SKM-1 (cell line): ENCODE data around the gene KLK8.

Source experiments
- DNase-seq: peaks from one replicate; lab custom pipeline; 2025; ENCODE audit not compliant: unreplicated experiment; lab: John Stamatoyannopoulos, UW

KLK8 gene

DNA sequence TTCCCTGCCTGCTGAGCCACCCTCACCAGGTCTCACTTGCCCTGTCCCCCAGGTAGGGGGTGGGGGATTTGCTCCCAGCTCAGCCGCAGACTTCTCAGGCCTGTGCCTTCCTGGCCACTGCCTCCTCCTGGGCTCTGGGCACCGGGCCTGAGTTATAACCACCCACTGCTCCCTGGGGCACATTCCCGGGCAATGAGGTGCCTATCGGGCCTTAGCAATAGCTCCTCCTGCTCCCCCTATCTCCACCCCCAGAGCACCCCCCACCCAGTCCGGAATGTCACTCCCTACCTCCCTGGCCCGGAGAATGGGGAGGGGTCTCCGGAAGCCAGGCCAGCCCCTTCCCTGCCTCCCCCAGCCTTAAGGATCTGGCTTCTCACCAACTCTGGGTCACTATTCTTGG, 48.5 kb downstream of the KLK8 start, which contains the start of gene KLK5:
KLK5 (minus strand) TSS at position 129 of the 400 bp plus-strand sequence. CDS start 381 bp downstream, outside the sequence.
- DNase-seq, result no peak

DNA sequence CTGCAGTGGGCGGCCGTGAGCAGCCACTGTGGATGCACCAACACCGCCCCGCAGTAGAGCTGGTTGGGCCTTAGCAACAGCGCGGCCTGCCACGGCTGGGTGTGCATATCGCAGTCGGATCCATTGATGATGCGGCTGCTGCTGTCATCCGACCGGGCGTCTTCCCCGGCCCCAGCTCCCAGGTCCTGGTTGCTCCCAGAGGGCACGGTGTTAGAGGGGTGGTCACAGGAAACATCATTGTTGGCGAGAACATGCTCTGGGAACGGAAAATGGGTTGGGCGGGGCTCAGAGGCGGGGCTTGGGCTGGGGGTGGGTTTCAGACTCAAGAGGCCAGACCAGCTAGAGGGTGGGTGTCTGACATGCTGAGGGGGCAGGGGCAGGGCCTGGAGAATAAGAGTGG, 51.5 kb downstream of the KLK8 start:
- no peak for DNase-seq

DNA sequence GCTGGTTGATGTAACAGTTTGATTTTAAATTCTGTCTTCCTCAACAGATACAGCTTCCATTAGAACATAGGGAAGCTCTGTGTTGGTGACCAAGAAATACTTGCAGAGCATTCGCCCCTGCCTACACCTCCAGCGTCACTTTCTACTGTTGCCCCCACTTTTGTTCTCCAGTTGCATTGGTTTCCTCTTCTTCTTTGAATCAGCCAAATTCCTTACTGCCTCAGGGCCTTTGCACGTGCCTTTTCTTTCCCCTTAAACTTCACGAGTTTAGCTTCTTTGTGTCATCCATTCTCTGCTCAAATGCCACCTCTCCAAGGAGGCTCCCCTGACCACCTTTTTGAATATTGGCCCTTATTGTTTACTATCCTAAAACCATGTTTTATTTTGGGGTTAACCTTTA, 54.3 kb downstream of the KLK8 start:
- no peak for DNase-seq
